T1000 (cell line): ENCODE data around the gene PCSK1N.
"Not testable (repeated sequence)": the region's sequence is repeated elsewhere in the genome, so short reads cannot be mapped to it uniquely, and the experiment has no call there.

Experiments used
- DNase-seq: peaks from one replicate; lab custom pipeline; 2025; ENCODE audit warnings: mixed read lengths; lab: John Stamatoyannopoulos, UW

The PCSK1N gene

DNA sequence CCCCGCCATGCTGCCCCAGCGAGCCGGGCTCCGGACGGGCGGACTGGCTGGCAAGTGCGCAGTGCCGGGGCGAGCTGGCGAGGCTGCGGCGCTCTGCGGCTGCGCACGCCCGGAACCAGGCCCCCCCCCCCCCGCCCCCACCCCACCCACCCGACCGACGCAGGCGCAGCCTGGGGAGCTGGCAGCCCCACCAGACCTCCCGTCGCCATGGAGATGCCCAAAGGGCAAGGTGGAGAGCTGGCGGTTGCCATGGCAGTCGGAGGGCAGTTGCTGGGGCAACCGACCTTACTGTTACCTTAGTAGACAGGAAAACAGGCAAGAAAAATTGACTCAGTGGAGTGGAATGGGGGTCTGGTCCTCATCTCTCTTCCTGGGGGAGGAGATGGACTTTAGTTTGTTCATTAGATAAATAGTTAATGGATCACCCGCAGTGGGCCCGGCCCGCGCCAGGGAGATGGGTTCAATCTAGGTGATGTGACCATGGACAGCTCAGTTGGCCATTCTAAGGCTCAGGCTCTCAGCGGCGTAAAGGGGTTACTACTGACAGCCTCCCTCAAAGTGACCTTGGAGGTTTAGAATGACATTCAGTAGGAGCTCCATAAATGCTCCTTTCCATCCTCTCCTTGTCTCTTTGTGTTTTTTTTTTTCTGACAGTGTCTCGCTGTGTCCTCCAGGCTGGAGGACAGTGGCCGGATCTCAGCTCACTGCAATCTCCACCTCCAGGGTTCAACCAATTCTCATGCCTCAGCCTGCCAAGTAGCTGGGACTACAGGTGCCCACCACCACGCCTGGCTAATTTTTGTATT lies at the start of gene PCSK1N:
Gene PCSK1N, minus strand, starts transcription at position 87 of the 806 bp plus-strand sequence. Its CDS starts 78 bp downstream, at position 9.
- no peak for DNase-seq

DNA sequence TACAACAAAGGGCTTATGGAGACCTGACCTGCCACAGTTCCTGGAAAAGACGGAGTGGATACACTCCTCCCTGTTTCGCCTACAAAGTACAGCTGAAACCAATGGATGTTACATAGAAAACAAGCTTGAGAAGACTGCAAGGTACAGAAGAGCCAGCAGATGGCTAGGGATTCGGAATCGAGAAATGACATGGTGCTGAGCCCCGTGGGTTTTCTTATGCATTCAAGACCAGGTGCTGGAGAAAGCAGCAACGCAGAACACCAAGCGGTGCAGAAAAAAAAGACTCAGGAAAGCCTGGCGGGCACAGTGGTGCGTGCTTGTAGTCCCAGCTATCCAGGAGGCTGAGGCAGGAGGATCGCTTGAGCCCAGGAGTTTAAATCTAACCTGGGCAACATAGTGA lies 48.3 kb upstream of the PCSK1N start:
- DNase-seq = no peak

GRCh38 chrX:48876944-48877343 lies 41.5 kb upstream of the PCSK1N start:
- not testable (repeated sequence) for DNase-seq

DNA sequence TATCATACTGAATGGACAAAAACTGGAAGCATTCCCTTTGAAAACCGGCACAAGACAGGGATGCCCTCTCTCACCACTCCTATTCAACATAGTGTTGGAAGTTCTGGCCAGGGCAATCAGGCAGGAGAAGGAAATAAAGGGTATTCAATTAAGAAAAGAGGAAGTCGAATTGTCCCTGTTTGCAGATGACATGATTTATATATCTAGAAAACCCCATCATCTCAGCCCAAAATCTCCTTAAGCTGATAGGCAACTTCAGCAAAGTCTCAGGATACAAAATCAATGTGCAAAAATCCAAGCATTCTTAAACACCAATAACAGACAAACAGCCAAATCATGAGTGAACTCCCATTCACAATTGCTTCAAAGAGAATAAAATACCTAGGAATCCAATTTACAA lies 36.6 kb upstream of the PCSK1N start:
- not testable (repeated sequence) for DNase-seq

GRCh38 chrX:48864210-48864609 lies 28.8 kb upstream of the PCSK1N start:
- DNase-seq = no peak

GRCh38 chrX:48854898-48855297 lies 19.5 kb upstream of the PCSK1N start:
- DNase-seq = no peak

DNA sequence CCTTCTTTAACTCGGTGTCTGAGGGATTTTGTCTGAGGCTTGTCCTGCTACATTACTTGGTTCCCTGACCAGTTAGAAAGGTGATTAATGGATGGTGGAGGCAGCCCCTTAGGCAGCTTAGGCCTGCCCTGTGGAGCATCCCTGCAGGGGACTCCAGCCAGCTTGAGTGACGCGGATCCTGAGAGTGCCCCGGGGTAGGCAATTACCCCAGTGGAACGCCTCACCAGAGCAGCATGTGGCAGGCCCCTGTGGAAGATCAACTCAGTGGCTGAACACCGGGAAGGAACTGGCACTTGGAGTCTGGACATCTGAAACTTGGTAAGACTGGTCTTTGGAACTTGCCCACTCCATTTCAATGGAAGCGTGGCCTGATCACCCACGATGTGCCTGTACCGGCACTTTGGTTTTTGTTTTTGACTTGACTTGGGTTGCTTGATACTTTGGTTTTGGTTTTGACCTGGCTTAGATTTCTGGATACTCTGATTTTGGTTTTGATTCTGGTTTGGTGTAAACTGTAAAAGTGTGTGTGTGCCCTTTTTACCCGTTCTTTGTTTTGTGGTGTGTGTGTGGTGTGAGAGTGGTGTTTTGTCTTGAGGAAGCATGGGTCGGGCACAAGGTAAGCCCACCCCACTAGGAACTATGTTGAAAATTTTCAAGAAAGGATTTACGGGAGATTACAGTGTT lies 18.9 kb upstream of the PCSK1N start:
- not testable (repeated sequence) for DNase-seq

- not testable (repeated sequence) for DNase-seq
Observed at GRCh38 chrX:48853494-48853893, 18.1 kb upstream of the PCSK1N start.

GRCh38 chrX:48852857-48853256 lies 17.4 kb upstream of the PCSK1N start:
- DNase-seq = no peak

DNA sequence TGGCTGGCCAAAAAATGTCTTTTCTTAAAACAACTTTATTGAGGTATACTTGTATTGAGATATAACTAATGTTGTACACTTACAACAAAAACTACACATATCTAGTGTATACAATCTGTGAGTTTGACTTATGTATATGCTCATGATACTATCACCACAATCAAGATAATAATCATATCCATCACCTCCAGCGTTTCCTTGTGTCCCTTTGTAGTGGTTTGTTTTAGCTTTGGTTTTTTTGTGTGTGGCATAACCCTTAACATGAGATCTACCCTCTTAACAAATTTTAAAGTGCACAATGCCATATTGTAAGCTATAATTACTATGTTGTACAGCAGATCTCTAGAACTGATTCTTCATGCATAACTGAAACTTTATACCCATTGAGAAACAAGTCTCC lies 13.4 kb upstream of the PCSK1N start:
- DNase-seq = no peak

DNA sequence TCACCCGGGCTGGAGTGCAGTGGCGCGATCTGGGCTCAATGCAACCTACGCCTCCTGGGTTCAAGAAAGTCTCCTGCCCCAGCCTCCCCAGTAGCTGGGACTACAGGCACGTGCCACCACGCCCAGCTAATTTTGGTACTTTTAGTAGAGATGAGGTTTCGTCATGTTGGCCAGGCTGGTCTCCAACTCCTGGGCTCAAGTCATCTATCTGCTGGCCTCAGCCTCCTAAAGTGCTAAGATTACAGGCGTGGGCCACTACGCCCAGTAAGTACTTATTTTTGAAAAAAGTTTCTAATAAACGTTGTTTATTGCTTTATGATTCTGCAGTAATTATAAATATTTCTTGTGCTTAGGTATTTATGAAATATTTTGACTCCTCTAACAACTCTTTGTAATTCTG lies 4.3 kb upstream of the PCSK1N start:
- DNase-seq = no peak

DNA sequence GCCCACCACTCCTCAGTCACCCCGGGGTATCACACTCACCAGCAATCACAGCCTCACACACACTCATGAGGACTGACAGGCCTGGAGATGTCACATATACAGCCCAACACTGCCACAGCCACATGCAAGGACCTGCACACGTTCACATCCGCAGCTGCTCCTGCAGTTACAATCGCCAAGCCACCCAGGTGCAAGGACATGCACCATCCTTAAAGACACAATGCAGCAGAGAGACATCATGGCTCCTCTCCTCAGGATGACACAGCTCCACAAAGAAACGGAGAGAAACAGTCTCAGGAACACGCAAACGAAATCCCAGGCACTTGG lies 1.1 kb downstream of the PCSK1N start:
- DNase-seq = no peak

- DNase-seq = no peak
Observed at GRCh38 chrX:48833542-48834138, 1.8 kb downstream of the PCSK1N start.

- no peak for DNase-seq
Observed at GRCh38 chrX:48831909-48832291, 3.5 kb downstream of the PCSK1N start.

- DNase-seq = no peak
Observed at GRCh38 chrX:48831136-48831908, 4.1 kb downstream of the PCSK1N start.

DNA sequence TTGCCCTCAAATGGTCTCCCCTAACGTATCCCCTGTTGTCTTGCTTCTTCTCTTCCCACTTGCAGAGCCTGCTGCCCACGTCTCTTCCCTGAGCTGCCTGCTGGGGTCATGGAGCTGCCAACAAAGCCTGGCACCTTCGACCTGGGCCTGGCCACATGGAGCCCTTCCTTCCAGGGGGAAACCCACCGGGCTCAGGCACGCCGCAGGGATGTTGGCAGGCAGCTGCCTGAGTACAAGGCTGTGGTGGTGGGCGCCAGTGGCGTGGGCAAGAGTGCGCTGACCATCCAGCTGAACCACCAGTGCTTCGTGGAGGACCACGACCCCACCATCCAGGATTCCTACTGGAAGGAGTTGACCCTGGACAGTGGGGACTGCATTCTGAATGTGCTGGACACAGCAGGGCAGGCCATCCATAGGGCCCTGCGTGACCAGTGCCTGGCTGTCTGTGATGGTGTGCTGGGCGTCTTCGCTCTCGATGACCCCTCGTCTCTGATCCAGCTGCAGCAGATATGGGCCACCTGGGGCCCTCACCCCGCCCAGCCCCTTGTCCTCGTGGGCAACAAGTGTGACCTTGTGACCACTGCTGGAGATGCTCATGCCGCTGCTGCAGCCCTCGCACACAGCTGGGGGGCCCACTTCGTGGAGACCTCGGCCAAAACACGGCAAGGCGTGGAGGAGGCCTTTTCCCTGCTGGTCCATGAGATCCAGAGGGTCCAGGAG lies 6.2 kb downstream of the PCSK1N start:
- DNase-seq = no peak

DNA sequence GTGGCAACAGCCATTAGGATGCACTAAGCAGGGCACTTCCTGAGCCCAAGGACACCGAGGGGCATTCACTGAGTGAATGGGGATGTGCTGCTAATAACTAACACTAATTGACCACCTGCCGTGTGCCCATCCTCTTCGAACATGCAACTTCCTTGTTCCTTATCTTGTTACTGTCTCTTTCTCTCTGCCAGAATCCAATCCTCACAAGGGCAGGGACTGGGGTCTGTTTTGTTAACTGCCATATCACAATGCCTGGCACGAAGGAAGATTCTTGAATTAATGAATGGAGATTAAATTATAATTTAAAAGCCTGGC lies 7.8 kb downstream of the PCSK1N start:
- no peak for DNase-seq

DNA sequence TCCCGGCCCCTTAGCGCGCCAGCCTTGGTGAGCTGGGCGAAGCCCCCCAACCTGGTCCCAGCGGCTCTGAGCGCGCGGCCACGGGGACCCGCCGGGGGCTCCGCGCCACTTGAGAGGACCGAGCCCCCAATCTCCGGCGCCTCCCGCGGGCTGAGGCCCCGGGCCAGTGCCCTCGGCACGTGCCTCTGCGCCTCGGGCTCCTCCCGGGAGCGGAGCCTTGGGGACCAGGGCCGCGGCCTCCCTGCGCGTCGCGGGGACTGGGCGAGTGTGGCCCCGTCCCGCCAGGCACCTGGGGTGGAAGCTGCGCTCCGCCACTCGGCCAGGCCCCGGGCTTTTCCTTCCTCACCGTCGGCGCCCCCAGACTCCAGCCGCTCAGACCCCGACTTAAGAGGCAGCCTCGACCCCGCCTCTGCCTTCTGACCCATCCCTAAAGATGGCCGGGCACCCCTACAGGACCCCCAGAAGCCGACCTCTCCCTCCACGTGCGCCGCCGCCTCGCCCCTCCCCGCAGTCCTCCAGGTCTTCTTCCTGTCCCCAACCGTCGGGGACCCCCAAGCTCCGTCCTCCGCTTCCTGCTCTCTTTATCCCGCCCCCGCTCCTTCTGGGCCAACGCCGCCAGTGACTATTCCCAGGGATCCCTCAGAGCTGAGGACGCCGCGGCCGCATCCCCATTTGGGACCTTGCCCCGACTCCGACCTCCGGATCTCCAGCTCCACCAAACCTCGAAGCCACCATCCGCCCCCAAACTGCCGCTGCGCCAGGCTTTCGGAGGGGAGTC lies 8.3 kb downstream of the PCSK1N start:
- no peak for DNase-seq

GRCh38 chrX:48826135-48826875 lies 9.1 kb downstream of the PCSK1N start, which contains the start of gene ERAS:
ERAS (plus strand) TSS chrX:48826513; CDS start chrX:48829124, 2,611 bp downstream.
- no peak for DNase-seq

- no peak for DNase-seq
Observed at GRCh38 chrX:48824066-48824465, 11.3 kb downstream of the PCSK1N start.
